ENCODE data around the gene RAF1.

DNA sequence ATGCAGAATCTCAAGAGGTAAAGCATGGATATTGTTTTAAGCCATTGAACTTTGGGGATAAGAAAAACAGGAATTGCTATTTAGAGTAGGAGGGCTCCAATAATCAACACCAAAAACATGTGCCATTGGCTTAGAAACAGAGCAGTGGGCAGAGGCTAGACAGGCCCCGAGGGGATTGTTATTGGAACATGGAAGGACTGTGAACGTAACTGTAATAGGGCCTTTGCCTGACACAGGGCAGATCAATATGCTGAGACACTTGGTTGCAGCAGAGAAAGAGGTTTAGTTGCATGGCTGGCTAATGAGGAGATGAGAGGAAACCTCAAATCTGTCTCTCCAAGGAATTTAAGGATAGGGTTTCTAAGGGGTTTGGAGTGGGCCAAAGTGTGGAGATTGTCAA is 36.9 kb upstream of the RAF1 start:
- TF ChIP-seq, protein P1, sequence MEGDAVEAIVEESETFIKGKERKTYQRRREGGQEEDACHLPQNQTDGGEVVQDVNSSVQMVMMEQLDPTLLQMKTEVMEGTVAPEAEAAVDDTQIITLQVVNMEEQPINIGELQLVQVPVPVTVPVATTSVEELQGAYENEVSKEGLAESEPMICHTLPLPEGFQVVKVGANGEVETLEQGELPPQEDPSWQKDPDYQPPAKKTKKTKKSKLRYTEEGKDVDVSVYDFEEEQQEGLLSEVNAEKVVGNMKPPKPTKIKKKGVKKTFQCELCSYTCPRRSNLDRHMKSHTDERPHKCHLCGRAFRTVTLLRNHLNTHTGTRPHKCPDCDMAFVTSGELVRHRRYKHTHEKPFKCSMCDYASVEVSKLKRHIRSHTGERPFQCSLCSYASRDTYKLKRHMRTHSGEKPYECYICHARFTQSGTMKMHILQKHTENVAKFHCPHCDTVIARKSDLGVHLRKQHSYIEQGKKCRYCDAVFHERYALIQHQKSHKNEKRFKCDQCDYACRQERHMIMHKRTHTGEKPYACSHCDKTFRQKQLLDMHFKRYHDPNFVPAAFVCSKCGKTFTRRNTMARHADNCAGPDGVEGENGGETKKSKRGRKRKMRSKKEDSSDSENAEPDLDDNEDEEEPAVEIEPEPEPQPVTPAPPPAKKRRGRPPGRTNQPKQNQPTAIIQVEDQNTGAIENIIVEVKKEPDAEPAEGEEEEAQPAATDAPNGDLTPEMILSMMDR (IDR thresholded peaks at IDR 0.05): no peak
- TF ChIP-seq POLR2A (IDR thresholded peaks at IDR 0.05): no peak
- no peak for TF ChIP-seq POLR2AphosphoS5 (IDR thresholded peaks at IDR 0.05)

Data from prostate gland (tissue), 2 donors.